Breast epithelium (tissue), 4 donors: ENCODE results near the gene ATP9B. TPM values are rescaled to one million over a fixed set of nuclear protein-coding genes. Genes with fewer than 3 reads are reported as not detected.

Source experiments
- DNase-seq, 2 donors: peaks; one replicate each; pipeline ENCODE4 v3.0.0-alpha.2; 2019; ENCODE audit warnings: low spot score in 2 of 2
- H3K27ac ChIP-seq, 2 donors: fragments of 200-600 bp; sonication (generic) in 1 of 2; one replicate each; pipeline ENCODE4 v1.5.1; 2016 to 2019; ENCODE audit warnings: mild to moderate bottlenecking in 1 of 2
- H3K27me3 ChIP-seq, 2 donors: fragments of 200-600 bp; sonication (generic) in 1 of 2; one replicate each; pipeline versions ENCODE4 v1.5.1 to v1.6.0; 2017 to 2019; ENCODE audit warnings: control low read depth in 1 of 2, mild to moderate bottlenecking in 1 of 2
- H3K36me3 ChIP-seq: fragments of 200-600 bp; one replicate; pipeline ENCODE4 v1.5.1; 2019
- H3K4me1 ChIP-seq, 2 donors: fragments of 200-600 bp; sonication (generic); one replicate each; pipeline ENCODE4 v1.5.1; 2016 to 2019; ENCODE audit warnings: control low read depth in 1 of 2
- H3K4me3 ChIP-seq, 3 donors: fragments of 200-600 bp; sonication (generic); 1 replicate in 2 of 3; 2 replicates in 1 of 3; pipeline ENCODE4 v1.5.1; 2016 to 2019; ENCODE audit warnings: mild to moderate bottlenecking in 3 of 3, moderate library complexity in 2 of 3
- H3K9me3 ChIP-seq, 2 donors: fragments of 200-600 bp; sonication (generic) in 1 of 2; one replicate each; pipeline ENCODE4 v1.5.1; 2016 to 2019; ENCODE audit warnings: control low read depth in 1 of 2
- POLR2A ChIP-seq: fragments of 450-650 bp; IDR thresholded peaks from one replicate; pipeline ENCODE4 v1.6.1; 2016; ENCODE audit warnings: antibody characterized with exemption, mild to moderate bottlenecking, moderate library complexity
- POLR2AphosphoS5 ChIP-seq, 3 donors: sonication (generic); formaldehyde crosslinking; IDR thresholded peaks; one replicate each; pipeline ENCODE4 v1.6.1; 2017; ENCODE audit warnings: antibody characterized with exemption in 3 of 3
- intact Hi-C: fragments of 100-400 bp; cut with DNase I; formaldehyde crosslinking; loops from one replicate; pipeline ENCODE4 v1.15.1; 2023; ENCODE audit warnings: low total_unique reads
- total RNA-seq, 3 donors: library from RNA; depleted of rRNA; stranded (reverse); fragments of >200 nt; gene quantifications; one replicate each; pipeline ENCODE4 v1.1.0, GENCODE V29; 2016
- TF ChIP-seq, protein P1 (sequence below), 3 donors: fragments of 450-650 bp; IDR thresholded peaks; one replicate each; pipeline ENCODE4 v1.5.1; 2016 to 2017; ENCODE audit warnings: antibody characterized with exemption in 3 of 3, mild to moderate bottlenecking in 3 of 3, moderate library complexity in 3 of 3

The ATP9B gene
- total RNA-seq, 3 donors from 2014 or later, result 42.1 to 55.9 (median 54.4) TPM

DNA sequence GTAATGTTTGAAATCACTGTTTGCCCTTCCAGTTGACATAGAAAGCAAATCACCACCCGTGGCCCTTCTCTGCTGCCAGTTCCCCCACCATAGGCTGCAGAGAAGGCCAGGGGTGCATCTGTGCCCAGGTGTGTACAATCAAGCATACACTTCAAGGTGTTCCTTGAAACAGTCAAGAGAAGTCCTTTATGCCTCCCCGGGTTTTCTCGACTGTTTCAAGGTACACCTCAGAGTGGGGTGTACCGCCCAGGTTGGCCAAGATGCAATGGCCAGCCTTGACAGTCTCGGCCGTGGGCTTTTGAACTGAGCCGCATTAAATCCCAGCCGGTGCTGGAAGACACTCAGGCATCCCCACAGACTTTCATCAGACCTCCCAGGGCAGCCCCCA, 21.0 kb upstream of the ATP9B start:
- H3K27ac ChIP-seq, result no peak overlapping the region
- no peaks in the 10 kb centered on the region for H3K9me3 ChIP-seq
- intact Hi-C loops, result no loop called here
- H3K27me3 ChIP-seq, result no peaks in the 10 kb centered on the region
- no peaks in the 10 kb centered on the region for H3K36me3 ChIP-seq
- no peaks in the 10 kb centered on the region for H3K4me1 ChIP-seq
- no peak for TF ChIP-seq POLR2AphosphoS5 (IDR thresholded peaks at IDR 0.05)
- no peak for TF ChIP-seq POLR2A
- TF ChIP-seq, protein P1, sequence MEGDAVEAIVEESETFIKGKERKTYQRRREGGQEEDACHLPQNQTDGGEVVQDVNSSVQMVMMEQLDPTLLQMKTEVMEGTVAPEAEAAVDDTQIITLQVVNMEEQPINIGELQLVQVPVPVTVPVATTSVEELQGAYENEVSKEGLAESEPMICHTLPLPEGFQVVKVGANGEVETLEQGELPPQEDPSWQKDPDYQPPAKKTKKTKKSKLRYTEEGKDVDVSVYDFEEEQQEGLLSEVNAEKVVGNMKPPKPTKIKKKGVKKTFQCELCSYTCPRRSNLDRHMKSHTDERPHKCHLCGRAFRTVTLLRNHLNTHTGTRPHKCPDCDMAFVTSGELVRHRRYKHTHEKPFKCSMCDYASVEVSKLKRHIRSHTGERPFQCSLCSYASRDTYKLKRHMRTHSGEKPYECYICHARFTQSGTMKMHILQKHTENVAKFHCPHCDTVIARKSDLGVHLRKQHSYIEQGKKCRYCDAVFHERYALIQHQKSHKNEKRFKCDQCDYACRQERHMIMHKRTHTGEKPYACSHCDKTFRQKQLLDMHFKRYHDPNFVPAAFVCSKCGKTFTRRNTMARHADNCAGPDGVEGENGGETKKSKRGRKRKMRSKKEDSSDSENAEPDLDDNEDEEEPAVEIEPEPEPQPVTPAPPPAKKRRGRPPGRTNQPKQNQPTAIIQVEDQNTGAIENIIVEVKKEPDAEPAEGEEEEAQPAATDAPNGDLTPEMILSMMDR (IDR thresholded peaks at IDR 0.05), result no peak
- no peak for DNase-seq
- no peak overlapping the region for H3K4me3 ChIP-seq

DNA sequence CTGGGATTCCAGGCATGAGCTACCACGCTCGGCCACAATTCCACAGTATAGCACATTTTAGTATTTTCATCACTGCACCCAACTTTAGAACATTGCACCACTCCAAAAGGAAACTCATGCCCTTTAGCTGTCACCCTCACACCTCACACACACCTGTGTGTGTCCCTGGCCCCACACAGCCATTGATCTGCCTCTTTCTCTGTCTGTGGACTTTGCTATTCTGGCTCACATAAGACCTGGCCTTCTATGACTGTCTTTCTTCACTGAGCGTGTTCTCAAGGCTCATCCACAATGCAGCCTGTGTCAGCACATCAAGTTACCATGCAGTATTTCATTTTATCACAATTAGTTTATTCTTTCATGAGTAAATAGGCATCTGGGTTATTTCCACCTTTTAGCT, 19.7 kb upstream of the ATP9B start:
- H3K36me3 ChIP-seq, result no peaks in the 10 kb centered on the region
- no peak overlapping the region for H3K27ac ChIP-seq
- H3K27me3 ChIP-seq, result no peaks in the 10 kb centered on the region
- no peak for TF ChIP-seq POLR2AphosphoS5 (IDR thresholded peaks at IDR 0.05)
- TF ChIP-seq, protein P1 (IDR thresholded peaks at IDR 0.05), result no peak
- TF ChIP-seq POLR2A, result no peak
- intact Hi-C loops, result no loop called here
- DNase-seq, result no peak
- H3K4me1 ChIP-seq, result no peaks in the 10 kb centered on the region
- H3K9me3 ChIP-seq, result no peaks in the 10 kb centered on the region
- H3K4me3 ChIP-seq, result no peak overlapping the region

DNA sequence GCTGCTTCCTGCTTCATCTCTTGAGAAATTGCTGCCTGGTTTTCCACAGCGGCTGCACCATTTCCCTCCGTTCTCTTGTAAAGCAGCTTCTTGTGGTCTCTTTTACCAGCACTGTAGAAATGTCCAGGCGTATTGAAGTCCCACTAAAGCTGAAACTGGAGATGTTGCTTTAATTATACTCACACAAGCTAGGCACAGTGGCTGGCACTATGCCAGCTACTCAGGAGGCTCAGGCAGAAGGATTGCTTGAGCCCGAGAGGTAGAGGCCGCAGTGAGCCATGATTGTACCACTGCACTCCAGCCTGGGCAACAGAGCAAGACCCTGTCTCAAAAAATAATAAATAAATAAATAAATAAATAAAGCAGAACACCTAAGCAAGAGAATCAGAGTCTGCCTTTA, 19.2 kb upstream of the ATP9B start:
- no peak for DNase-seq
- TF ChIP-seq POLR2A, result no peak
- no peak for TF ChIP-seq POLR2AphosphoS5 (IDR thresholded peaks at IDR 0.05)
- TF ChIP-seq, protein P1 (IDR thresholded peaks at IDR 0.05), result no peak
- Histone ChIP-seq H3K36me3 (no peaks in the 10 kb centered on the region), H3K27ac (no peak overlapping the region), H3K4me1 (no peaks in the 10 kb centered on the region), H3K4me3 (no peak overlapping the region), H3K9me3 (no peaks in the 10 kb centered on the region), H3K27me3 (peaks cover 0 to 2% of the 10 kb centered on the region in 2 donors)
- intact Hi-C loops, result no loop called here

DNA sequence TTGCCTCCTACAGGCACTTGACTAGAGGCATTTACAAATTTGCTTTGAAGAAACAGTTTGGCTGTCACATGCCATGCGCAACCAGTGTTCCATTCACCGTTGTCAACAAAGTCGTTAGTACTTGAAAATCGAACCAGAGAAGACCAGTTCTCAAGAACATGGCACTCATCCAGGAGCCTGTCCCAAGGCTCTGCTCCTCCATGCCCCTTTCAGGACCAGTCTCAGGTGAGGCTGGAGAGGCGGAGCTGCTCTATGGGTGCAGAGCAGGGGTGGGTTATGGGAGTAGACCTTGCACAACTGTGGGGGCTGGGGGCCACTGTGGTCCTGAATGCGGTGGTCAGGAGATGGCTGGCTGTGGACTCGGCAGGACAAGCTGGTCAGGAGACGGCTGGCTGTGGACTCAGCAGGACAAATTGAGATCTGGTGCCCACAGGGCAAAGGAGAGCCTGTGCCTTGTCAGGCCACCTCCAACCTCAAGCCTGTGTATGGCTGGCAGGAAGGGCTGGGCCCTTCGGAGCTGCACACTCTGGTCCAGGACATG, 12.3 kb upstream of the ATP9B start:
- intact Hi-C loops, result no loop called here
- Histone ChIP-seq H3K27me3 (peaks cover 0 to 7% of the 10 kb centered on the region in 2 donors), H3K4me3 (no peak overlapping the region), H3K4me1 (no peaks in the 10 kb centered on the region), H3K27ac (no peak overlapping the region), H3K36me3 (no peaks in the 10 kb centered on the region), H3K9me3 (peaks cover 0 to 9% of the 10 kb centered on the region in 2 donors)
- DNase-seq, result no peak
- no peak for TF ChIP-seq POLR2A
- TF ChIP-seq, protein P1 (IDR thresholded peaks at IDR 0.05), result no peak
- TF ChIP-seq POLR2AphosphoS5 (IDR thresholded peaks at IDR 0.05), result no peak

DNA sequence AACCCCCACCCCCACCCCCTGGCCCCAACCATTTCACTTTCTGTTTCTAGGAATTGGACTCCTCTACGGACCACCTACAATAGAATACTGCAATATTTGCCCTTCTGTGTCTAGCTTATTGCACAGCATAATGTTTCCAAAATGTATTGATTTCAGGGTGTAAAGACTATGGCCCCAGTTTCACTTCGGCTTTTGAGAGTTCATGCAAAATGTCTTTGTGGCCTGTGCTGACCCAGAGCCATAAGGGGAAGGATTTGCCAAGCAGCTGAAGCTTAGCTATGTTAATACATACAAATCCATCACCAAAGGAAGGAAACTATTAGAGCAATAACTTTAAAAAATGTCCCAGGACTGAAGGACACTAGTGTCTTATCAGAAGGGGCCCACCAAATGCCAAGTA, 11.2 kb upstream of the ATP9B start:
- Histone ChIP-seq H3K27me3 (peaks cover 0 to 7% of the 10 kb centered on the region in 2 donors), H3K4me1 (peaks cover 0 to 1% of the 10 kb centered on the region in 2 donors), H3K36me3 (no peaks in the 10 kb centered on the region), H3K4me3 (no peak overlapping the region), H3K9me3 (peaks cover 0 to 9% of the 10 kb centered on the region in 2 donors), H3K27ac (no peak overlapping the region)
- intact Hi-C loops, result no loop called here
- TF ChIP-seq POLR2AphosphoS5 (IDR thresholded peaks at IDR 0.05), result no peak
- TF ChIP-seq, protein P1 (IDR thresholded peaks at IDR 0.05), result no peak
- no peak for TF ChIP-seq POLR2A
- DNase-seq, result no peak
